ENCODE results near the gene TSSC4. TPM values are rescaled to one million over a fixed set of nuclear protein-coding genes. Genes with fewer than 3 reads are reported as not detected.

The TSSC4 gene
- total and polyA plus RNA-seq, 9 of the 15 experiments (the other 6 are each of a cell fraction or from before 2014, with no cell fraction given) = 0.41 to 54.2 (median 11.0) TPM

DNA sequence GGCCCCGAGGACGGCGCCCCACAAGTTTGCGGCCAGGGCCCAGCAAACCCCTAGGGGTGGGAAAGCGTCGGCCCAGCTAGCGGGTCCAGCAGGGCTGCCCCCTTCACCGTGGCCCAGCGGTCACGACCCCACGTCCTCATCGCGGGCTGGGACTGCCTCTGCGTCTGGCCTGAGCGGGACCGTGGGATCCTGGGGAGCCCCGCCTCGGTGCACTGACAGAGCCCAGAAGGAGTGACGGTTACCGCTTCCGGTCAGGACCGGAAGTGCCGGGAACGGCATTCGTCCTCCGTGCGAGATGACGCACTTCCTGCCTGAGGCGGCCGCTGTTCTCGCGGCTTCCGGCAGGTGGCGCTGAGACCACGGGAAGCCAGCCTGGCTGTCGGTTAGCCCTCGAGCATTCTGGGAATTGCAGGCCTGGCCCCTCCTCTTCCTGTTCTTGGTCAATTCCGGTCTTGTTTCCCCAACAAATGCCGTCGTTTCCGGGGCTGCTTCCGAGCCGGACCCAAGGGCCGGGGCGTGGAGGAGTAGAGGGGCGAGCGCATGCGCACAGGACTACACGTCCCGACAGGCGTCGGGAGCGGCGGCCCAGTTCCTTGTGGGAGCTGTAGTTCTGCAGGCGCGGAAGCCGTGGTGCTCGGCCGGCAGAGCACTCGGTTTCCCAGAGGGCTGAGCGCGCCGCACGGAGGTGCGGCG lies at the start of gene TSSC4 (continued):
- TF ChIP-seq SIN3A (IDR thresholded peaks at IDR 0.05; ENCODE audit: borderline replicate concordance in 2 of 2, control insufficient read depth in 1 of 2, low read depth in 2 of 2, low read length in 2 of 2) (peak in 1 of 2 experiments; percentile 35; a peak in 1 of 4 replicates), ZFPM2 (CRISPR knock-in tag; IDR thresholded peaks at IDR 0.05) (no peak), NCOA4 (IDR thresholded peaks at IDR 0.05; ENCODE audit: partially characterized antibody) (no peak), ZNF408 (CRISPR knock-in tag; IDR thresholded peaks at IDR 0.05; ENCODE audit: low read depth) (no peak), ZNF551 (CRISPR knock-in tag; IDR thresholded peaks at IDR 0.05) (no peak), XRCC3 (IDR thresholded peaks at IDR 0.05) (no peak), ZNF121 (CRISPR knock-in tag; conservative IDR thresholded peaks at IDR 0.05) (no peak), RUNX1 (IDR thresholded peaks at IDR 0.05; ENCODE audit: low read depth) (no peak), ZNF76 (CRISPR knock-in tag; IDR thresholded peaks at IDR 0.05; ENCODE audit: borderline replicate concordance) (peak; percentile 9), ZSCAN32 (CRISPR knock-in tag; IDR thresholded peaks at IDR 0.05) (no peak), JUNB (CRISPR knock-in tag; conservative IDR thresholded peaks at IDR 0.05) (no peak), ZNF175 (CRISPR knock-in tag; IDR thresholded peaks at IDR 0.05; ENCODE audit: low read depth) (peak; percentile 83; the same call in 1 of the 2 replicates), HDAC6 (IDR thresholded peaks at IDR 0.05; ENCODE audit: low read depth, low read length) (no peak), KDM4B (IDR thresholded peaks at IDR 0.05; ENCODE audit: borderline replicate concordance in 2 of 2, low read depth in 1 of 2) (peak in 1 of 2 experiments; percentile 95; a peak in 2 of 4 replicates), EP400 (IDR thresholded peaks at IDR 0.05) (peak; percentile 87)
- TF ChIP-seq, protein P1, sequence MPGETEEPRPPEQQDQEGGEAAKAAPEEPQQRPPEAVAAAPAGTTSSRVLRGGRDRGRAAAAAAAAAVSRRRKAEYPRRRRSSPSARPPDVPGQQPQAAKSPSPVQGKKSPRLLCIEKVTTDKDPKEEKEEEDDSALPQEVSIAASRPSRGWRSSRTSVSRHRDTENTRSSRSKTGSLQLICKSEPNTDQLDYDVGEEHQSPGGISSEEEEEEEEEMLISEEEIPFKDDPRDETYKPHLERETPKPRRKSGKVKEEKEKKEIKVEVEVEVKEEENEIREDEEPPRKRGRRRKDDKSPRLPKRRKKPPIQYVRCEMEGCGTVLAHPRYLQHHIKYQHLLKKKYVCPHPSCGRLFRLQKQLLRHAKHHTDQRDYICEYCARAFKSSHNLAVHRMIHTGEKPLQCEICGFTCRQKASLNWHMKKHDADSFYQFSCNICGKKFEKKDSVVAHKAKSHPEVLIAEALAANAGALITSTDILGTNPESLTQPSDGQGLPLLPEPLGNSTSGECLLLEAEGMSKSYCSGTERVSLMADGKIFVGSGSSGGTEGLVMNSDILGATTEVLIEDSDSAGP (CRISPR knock-in tag; IDR thresholded peaks at IDR 0.05) = no peak
- TF ChIP-seq, protein P2, sequence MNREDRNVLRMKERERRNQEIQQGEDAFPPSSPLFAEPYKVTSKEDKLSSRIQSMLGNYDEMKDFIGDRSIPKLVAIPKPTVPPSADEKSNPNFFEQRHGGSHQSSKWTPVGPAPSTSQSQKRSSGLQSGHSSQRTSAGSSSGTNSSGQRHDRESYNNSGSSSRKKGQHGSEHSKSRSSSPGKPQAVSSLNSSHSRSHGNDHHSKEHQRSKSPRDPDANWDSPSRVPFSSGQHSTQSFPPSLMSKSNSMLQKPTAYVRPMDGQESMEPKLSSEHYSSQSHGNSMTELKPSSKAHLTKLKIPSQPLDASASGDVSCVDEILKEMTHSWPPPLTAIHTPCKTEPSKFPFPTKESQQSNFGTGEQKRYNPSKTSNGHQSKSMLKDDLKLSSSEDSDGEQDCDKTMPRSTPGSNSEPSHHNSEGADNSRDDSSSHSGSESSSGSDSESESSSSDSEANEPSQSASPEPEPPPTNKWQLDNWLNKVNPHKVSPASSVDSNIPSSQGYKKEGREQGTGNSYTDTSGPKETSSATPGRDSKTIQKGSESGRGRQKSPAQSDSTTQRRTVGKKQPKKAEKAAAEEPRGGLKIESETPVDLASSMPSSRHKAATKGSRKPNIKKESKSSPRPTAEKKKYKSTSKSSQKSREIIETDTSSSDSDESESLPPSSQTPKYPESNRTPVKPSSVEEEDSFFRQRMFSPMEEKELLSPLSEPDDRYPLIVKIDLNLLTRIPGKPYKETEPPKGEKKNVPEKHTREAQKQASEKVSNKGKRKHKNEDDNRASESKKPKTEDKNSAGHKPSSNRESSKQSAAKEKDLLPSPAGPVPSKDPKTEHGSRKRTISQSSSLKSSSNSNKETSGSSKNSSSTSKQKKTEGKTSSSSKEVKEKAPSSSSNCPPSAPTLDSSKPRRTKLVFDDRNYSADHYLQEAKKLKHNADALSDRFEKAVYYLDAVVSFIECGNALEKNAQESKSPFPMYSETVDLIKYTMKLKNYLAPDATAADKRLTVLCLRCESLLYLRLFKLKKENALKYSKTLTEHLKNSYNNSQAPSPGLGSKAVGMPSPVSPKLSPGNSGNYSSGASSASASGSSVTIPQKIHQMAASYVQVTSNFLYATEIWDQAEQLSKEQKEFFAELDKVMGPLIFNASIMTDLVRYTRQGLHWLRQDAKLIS (CRISPR knock-in tag; IDR thresholded peaks at IDR 0.05) = peak; percentile 82; the same call in 1 of the 2 replicates
- TF ChIP-seq, protein P3, sequence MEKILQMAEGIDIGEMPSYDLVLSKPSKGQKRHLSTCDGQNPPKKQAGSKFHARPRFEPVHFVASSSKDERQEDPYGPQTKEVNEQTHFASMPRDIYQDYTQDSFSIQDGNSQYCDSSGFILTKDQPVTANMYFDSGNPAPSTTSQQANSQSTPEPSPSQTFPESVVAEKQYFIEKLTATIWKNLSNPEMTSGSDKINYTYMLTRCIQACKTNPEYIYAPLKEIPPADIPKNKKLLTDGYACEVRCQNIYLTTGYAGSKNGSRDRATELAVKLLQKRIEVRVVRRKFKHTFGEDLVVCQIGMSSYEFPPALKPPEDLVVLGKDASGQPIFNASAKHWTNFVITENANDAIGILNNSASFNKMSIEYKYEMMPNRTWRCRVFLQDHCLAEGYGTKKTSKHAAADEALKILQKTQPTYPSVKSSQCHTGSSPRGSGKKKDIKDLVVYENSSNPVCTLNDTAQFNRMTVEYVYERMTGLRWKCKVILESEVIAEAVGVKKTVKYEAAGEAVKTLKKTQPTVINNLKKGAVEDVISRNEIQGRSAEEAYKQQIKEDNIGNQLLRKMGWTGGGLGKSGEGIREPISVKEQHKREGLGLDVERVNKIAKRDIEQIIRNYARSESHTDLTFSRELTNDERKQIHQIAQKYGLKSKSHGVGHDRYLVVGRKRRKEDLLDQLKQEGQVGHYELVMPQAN (IDR thresholded peaks at IDR 0.05; ENCODE audit: borderline replicate concordance) = 0 out of 2 replicates have a peak, but pooled peaks have one; percentile 52
- TF ChIP-seq, protein P4, sequence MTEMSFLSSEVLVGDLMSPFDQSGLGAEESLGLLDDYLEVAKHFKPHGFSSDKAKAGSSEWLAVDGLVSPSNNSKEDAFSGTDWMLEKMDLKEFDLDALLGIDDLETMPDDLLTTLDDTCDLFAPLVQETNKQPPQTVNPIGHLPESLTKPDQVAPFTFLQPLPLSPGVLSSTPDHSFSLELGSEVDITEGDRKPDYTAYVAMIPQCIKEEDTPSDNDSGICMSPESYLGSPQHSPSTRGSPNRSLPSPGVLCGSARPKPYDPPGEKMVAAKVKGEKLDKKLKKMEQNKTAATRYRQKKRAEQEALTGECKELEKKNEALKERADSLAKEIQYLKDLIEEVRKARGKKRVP (CRISPR knock-in tag; IDR thresholded peaks at IDR 0.05) = 0 out of 2 replicates have a peak, but pooled peaks have one; percentile 10

Data from K562 (cell line).